IPS-NIHi7 (cell line): ENCODE measurements around the gene PLBD1.

Experiments
- DNase-seq: peaks from one replicate; pipeline ENCODE4 v3.0.0; 2012; ENCODE audit warnings: mixed read lengths; ENCODE audit errors: extremely low spot score

Gene PLBD1

DNA sequence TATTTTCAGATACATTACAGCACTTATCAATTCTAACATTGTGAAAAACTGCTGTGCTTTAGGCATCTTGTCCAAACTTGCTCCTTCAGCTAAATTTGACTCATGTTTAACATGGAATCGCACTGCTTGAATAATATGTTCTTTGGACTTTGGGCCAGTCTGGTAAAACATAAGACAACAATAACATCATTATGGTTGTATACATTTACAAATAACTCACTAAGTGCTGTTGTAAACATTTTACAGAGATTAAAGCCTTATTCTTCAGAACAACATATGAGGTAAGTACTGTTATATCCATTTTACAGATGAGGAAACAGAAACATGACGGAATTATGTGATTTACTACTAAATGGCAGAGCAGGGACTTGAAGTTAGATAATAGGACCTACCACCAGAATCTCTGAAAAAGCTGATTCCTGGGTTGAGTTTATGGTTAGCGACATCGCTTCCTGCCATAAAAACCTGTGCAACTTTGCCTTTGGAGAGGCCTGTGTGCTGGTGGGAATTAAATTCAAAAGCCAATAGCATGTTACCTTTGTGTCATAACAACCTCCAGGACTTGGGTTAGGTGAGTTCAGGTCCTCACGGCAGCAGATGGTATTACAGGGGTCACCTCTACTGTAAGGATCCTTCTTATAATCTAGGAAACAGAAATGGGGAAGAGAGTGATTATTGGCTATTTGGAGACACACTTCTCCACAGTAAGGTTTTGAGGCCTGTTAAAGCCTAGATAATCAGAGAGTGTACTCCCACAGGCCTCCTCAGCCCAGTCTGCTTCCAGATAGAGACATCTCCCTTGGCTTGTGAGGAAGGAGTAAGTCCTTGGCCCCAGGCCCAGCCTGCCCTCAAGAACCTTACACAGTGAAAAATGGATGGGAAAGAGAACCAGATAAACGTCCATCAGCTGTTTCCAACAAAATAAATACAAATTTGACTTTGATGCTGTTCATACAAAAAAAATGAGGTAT, 61.8 kb downstream of the PLBD1 start:
- DNase-seq = no peak

DNA sequence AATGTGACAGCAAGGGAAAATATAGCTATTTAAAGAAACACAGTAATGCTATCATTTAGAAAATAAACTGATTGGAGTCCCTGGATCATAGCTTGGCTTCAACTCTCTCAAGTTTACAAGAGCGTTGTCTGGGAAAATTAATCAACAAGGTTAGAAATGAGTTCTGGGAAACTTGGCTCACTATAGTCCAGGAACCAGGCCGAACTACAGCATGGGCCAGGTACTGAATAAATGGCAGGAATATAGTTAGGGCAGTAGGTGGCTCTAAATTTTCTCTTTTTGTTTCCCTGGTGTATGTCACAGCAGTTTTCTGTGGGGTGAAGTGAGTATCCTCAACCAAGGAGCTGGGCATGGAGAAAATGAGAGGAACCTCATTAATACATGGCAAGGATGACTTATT, 72.4 kb downstream of the PLBD1 start:
- DNase-seq = no peak

DNA sequence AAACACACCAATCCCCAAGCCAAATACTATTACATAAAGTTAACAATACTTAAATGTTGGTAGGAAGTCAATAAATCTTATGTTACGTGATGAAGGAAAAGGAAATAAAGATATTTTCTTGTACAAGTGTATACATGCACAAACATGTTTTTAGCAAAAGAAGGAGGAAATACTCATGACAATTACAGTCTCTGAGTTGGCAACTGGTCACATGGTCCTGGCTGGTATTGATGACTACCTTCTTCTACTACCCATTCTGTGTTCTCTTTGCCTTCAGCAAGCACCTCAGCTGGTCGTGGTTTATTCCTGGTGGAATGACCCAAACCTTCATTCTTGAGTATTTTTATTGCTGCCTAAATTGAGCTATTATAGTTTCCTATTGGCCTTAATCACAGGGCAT, 84.8 kb downstream of the PLBD1 start:
- DNase-seq = no peak

DNA sequence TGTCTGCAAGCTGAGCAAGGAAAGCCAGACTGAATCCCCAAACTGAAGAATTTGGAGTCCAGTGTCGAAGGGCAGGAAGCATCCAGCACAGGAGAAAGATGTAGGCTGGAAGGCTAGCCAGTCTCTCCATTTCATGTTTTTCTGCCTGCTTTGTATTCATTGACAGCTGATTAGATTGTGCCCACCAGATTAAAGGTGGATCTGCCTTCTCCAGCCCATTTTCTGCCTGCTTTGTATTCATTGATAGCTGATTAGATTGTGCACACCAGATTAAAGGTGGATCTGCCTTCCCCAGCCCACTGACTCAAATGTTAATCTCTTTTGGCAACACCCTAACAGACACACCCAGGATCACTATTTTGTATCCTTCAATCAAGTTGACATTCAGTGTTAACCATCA, 85.3 kb downstream of the PLBD1 start:
- DNase-seq = no peak

DNA sequence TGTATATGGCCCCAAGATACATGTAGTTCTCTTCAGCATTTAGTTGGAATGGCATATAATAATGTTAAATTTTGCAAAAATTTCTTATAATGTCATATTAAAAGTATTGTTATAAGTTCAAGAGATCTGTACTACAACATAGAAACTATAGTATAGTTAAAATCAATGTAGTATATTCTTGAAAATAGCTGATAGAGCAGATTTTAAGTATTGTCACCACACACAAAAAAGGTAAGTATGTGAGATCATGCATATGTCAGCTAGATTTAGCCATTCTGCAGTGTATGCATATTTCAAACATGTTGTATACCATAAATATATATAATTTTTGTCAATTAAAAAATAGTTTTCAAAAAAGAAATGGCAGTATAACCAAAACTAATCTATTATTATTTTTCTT, 86.5 kb downstream of the PLBD1 start:
- DNase-seq = no peak

DNA sequence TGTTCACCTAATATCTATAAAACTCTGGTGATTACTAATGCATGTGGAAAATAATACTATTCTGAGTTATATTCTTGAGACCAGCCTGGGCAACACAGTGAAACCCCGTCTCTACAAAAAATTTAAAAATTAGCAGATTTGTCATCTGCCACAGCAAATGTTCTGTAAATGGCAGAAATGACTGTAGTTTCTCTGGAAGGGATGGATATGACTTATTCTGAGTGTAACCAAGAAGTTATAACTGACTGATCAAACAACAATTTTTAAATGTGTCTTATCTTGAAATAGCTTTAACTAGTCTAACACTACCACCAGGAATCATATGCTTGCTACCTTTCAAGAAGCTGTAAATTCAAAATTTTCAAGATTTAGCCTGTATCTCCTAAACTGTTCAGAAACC, 88.7 kb downstream of the PLBD1 start:
- no peak for DNase-seq

DNA sequence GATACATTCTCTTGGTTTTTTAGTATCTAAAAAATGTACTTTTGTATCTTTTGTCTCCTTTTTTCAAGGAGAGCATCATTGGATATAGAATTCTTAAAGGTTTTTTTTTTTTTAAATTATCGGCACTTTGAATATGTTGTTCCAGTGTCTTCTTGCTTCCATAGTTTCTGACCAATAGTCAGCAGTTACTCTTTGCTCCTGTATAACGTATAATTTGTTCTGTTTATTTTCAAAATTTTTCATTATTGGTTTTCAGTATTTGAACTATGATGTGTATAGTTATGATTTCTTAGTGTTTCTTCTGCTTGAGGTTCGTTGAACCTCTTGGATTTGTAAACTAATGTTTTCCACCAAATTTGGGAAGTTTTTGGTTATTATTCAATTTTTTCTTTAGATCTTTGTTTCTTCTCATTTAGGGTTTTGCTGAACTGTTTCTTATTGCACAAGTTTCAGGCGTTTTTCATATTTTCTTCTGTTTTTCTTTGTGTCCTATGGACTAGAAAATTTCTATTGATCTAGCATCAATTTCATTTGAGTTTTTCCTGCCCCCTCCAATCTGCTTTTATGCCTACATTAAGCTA, 93.9 kb downstream of the PLBD1 start:
- DNase-seq = no peak

DNA sequence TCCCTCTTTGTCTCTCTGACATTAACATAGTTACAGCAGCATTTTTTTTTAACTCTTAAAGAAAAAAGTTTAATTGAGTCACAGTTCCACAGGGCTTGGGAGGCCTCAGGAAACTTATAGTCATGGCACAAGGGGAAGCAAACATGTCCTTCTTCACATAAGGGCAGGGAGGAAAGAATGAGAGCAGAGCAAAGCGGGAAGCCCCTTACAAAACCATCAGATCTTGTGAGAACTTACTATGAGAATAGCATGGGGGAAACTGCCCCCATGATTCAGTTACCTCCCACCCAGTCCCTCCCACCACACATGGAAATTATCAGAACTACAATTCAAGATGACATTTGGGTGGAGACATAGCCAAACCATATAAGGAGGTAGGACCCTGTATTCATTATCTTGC, 96.2 kb downstream of the PLBD1 start:
- DNase-seq = no peak

DNA sequence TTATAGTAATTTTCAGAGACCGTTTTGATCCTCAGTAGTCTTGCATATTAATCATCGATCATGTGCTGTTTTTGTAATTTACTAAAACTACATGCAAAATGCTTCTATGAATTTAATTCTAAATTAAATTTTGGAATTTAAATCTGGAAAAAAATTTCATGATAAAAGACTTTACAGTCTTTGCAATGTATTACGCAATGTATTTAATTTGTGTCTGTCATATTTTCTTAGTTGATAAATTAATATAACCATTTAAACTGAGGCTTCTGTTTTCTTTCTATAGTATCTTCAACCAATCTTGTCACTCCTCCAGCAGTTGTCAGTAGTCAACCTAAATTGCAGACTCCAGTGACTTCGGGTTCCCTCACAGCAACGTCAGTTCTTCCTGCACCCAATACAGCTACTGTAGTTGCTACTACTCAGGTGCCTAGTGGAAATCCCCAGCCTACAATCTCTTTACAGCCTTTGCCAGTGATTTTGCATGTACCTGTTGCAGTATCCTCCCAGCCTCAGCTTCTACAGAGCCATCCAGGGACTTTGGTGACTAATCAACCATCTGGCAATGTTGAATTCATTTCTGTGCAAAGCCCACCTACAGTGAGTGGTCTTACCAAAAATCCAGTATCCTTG, 107.4 kb downstream of the PLBD1 start:
- DNase-seq = no peak

DNA sequence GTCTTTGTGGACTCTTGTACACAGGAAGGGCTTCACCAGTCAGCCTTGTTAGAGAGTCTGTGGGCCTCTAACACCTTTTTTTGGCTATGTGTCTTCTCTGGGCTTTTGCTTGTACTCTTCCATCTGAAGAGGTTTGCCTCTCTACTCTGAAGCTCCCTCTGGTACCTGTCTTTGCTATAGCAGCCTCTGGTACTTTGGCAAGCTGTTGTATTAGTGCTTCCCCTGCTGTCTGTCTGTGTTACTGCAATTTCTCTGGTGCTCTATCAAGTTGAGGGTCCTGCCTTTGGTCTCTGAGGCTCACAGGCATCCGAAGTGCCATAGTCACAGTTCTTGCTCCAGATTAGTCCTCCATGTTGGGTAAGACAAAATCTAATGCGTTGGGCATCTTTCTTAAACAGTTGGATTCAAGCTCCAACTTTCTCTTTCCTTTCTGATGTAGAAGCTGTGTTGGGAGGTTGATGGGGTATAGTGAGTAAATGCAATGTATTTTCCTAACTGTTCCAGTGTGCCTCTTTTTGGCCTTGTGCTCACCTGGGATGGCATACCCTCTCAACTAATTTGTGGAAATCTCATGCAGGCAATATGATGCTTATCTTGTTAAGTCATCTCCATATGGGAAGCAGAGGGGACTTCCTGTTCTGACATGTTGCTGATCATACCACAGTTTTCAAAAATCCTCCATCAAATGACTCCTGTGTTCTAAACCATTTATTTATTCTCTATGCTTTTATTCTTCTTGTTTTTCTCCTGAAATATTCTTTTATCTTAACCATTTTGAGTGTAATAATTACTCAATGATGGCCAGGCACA, 113.4 kb downstream of the PLBD1 start:
- DNase-seq = peak; percentile 88
